SK-N-MC (cell line): Measurements from ENCODE around the gene OR2B2.

Source experiments
- EZH2 ChIP-seq: fragments of 200-600 bp; sonication (generic); IDR thresholded peaks from one replicate; pipeline ENCODE4 v1.6.1; 2017; ENCODE audit warnings: antibody characterized with exemption
- POLR2AphosphoS5 ChIP-seq: IDR thresholded peaks from 2 replicates; pipeline ENCODE4 v1.6.1; 2012; ENCODE audit warnings: mild to moderate bottlenecking, low read depth, low read length, borderline replicate concordance

- no peak for TF ChIP-seq POLR2AphosphoS5
- TF ChIP-seq EZH2 = no peak
Observed at GRCh38 chr6:27863962-27864905, 48.0 kb downstream of the OR2B2 start.
